Endothelial cell of umbilical vein (primary cell): ENCODE data around the gene GBF1. TPM values are rescaled to one million over a fixed set of nuclear protein-coding genes. Genes with fewer than 3 reads are reported as not detected.

ENCODE experiments used
- BruUV-seq: library from RNA; stranded (reverse); fragments of 400-500 nt; replicated peaks from 2 replicates; lab custom pipeline; 2021; lab: Mats Ljungman, UMichigan
- CTCF ChIA-PET: fragments of 300-600, 350-600 bp; sonication (Branson Sonifier 250); formaldehyde crosslinking; loops from one replicate; lab custom pipeline; 2021; ENCODE audit warnings: antibody characterized with exemption, inconsistent platforms; lab: Charles Lee
- POLR2A ChIA-PET: fragments of 300-600, 350-600 bp; sonication (Branson Sonifier 250); formaldehyde crosslinking; loops from one replicate; lab custom pipeline; 2021; ENCODE audit warnings: antibody characterized with exemption, inconsistent platforms; lab: Charles Lee
- DNase-seq: peaks from one replicate; pipeline ENCODE4 v3.0.0-alpha.2; 2011; ENCODE audit warnings: low read depth, low spot score
- FAIRE-seq: peaks from 2 replicates; lab custom pipeline; 2011; peaks lifted over from hg19 to GRCh38; lab: Jason Lieb, UNC
- H2AFZ ChIP-seq: 2 replicates; pipeline ENCODE4 v1.6.0; 2012; ENCODE audit warnings: low read depth, low read length, control low read depth, inconsistent platforms
- H3K27ac ChIP-seq: 2 replicates; pipeline ENCODE4 v1.5.1; 2011; ENCODE audit warnings: low read depth, mild to moderate bottlenecking, control low read depth, low read length, moderate library complexity; ENCODE audit not compliant: insufficient read depth
- H3K27me3 ChIP-seq, 2 experiments: 2 replicates each; pipeline versions ENCODE4 v1.6.0 to v1.6.1; 2011; ENCODE audit warnings: low read length in 2 of 2, mixed read lengths in 1 of 2; ENCODE audit not compliant: control insufficient read depth in 2 of 2, insufficient read depth in 2 of 2
- H3K36me3 ChIP-seq, 2 experiments: 2 replicates in 1 of 2; 3 replicates in 1 of 2; pipeline ENCODE4 v1.5.1; 2011; ENCODE audit warnings: low read length in 2 of 2, mild to moderate bottlenecking in 1 of 2, moderate library complexity in 1 of 2; ENCODE audit not compliant: control insufficient read depth in 2 of 2, insufficient read depth in 2 of 2; ENCODE audit errors: extremely low read depth in 1 of 2
- H3K4me1 ChIP-seq: 3 replicates; pipeline ENCODE4 v1.5.1; 2011; ENCODE audit warnings: mild to moderate bottlenecking, low read length; ENCODE audit not compliant: control insufficient read depth, insufficient read depth; ENCODE audit errors: extremely low read depth
- H3K4me2 ChIP-seq: 2 replicates; pipeline ENCODE4 v1.6.1; 2011; ENCODE audit warnings: low read length, control low read depth, mixed read lengths; ENCODE audit not compliant: insufficient read depth
- H3K4me3 ChIP-seq, 3 experiments: fragments of 200-600 bp in 1 of 3; sonication (generic), shearing (Covaris generic) in 1 of 3; replicated peaks in 1 of 3; 2 replicates each; pipeline ENCODE4 v1.5.1; 2011 to 2016; ENCODE audit warnings: control low read depth in 3 of 3, low read length in 3 of 3, mild to moderate bottlenecking in 2 of 3, inconsistent platforms in 1 of 3, low read depth in 1 of 3, moderate library complexity in 1 of 3; ENCODE audit not compliant: insufficient read depth in 1 of 3
- H3K79me2 ChIP-seq: 2 replicates; pipeline ENCODE4 v1.6.0; 2012; ENCODE audit warnings: low read length, inconsistent platforms; ENCODE audit not compliant: control insufficient read depth, insufficient read depth
- H3K9ac ChIP-seq: replicated peaks from 2 replicates; pipeline ENCODE3; 2011; ENCODE audit warnings: low read length, control low read depth; ENCODE audit not compliant: insufficient read depth; ENCODE audit errors: extremely low read depth
- H3K9me1 ChIP-seq: replicated peaks from 3 replicates; pipeline ENCODE4 v1.6.0; 2011; ENCODE audit warnings: mild to moderate bottlenecking, low read length; ENCODE audit not compliant: control insufficient read depth, insufficient read depth; ENCODE audit errors: extremely low read depth
- H3K9me3 ChIP-seq: replicated peaks from 2 replicates; pipeline ENCODE4 v1.5.1; 2012; ENCODE audit warnings: low read length, inconsistent platforms; ENCODE audit not compliant: control insufficient read depth, insufficient read depth
- H4K20me1 ChIP-seq: replicated peaks from 2 replicates; pipeline ENCODE3; 2011; ENCODE audit warnings: mild to moderate bottlenecking, low read length; ENCODE audit not compliant: control insufficient read depth, insufficient read depth; ENCODE audit errors: extremely low read depth
- FOS ChIP-seq: IDR thresholded peaks from 2 replicates; pipeline ENCODE4 v1.6.1; 2011; ENCODE audit warnings: mild to moderate bottlenecking, low read length, moderate library complexity, borderline replicate concordance; ENCODE audit not compliant: insufficient read depth
- JUN ChIP-seq: IDR thresholded peaks from 2 replicates; pipeline ENCODE4 v1.6.1; 2011; ENCODE audit warnings: borderline replicate concordance, low read depth; ENCODE audit not compliant: insufficient read length, insufficient read depth
- dilution Hi-C: fragments of 300-500 bp; cut with MboI; formaldehyde crosslinking; loops from one replicate; pipeline ENCODE4 v1.15.0; 2019; ENCODE audit warnings: low sequenced_read_pairs; ENCODE audit not compliant: extremely low pct_ligation_motif_present
- intact Hi-C: fragments of 100-400 bp; cut with micrococcal nuclease; formaldehyde crosslinking; loops from one replicate; pipeline ENCODE4 v1.10.0; 2022
- polyA plus RNA-seq, 4 experiments: library from polyadenylated mRNA; depleted of rRNA in 3 of 4; stranded (reverse) in 3 of 4; unstranded in 1 of 4; fragments of >200 nt; gene quantifications; 2 replicates each; pipeline versions ENCODE4 v1.2.1 to v1.2.3, GENCODE V29; 2011 to 2012; ENCODE audit warnings: missing spikeins in 1 of 4
- total RNA-seq: library from RNA; stranded (reverse); gene quantifications from 2 replicates; pipeline ENCODE4 v1.2.3, GENCODE V29; 2021

The GBF1 gene
- total and polyA plus RNA-seq, 2 donors (not counting 3 experiments of a cell fraction or from before 2014, with no cell fraction given): 26.0 to 49.7 TPM

GRCh38 chr10:102311025-102311420 is 65.7 kb downstream of the GBF1 start:
- no peaks in the 10 kb centered on the region for H3K9me1 ChIP-seq
- BruUV-seq: no TSS peak
- no peak overlapping the region for H3K4me3 ChIP-seq
- H2AFZ ChIP-seq: no peak overlapping the region
- no peaks in the 10 kb centered on the region for H3K27me3 ChIP-seq
- intact Hi-C loops (no loop called here), dilution Hi-C loops (no loop called here)
- ChIA-PET CTCF (interaction anchor here (0.9 to 5.7 kb wide), 3 partner anchors 11 to 80 kb away, joined by 3 to 48 read pairs (median 6); no protein-coding TSS in a partner anchor), POLR2A (no interaction called here)
- H3K36me3 ChIP-seq: no peaks in the 10 kb centered on the region
- peak overlapping the region; percentile 14 for H3K4me2 ChIP-seq
- DNase-seq (no peak), FAIRE-seq (no peak)
- H3K4me1 ChIP-seq: peaks cover 16% of the 10 kb centered on the region
- H3K27ac ChIP-seq: peak overlapping the region; percentile 41
- H3K9me3 ChIP-seq: no peaks in the 10 kb centered on the region
- TF ChIP-seq FOS: no peak
- no peak for TF ChIP-seq JUN
- no peak overlapping the region for H3K9ac ChIP-seq
- peaks cover 4% of the 10 kb centered on the region for H4K20me1 ChIP-seq
- H3K79me2 ChIP-seq: peaks cover 48% of the 10 kb centered on the region

DNA sequence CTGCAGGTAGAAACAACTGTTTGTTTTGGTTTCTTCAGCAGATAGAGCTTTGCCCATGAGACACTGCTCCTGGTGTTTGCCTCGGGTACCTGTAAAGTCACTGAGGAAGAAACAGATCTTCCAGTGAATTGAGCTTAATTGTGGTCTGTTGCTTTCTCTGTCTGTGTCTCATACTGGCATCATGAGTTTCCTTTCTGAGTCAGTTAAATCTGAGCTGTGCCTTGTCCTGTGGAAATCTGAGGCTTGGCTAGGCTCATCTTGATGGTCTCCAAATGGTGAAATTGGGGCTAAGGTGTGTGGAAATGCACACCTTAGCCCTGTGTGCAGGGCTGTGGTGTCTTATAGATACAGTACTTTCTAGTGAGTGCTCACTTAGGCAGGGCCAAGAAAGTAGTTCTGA is 67.4 kb downstream of the GBF1 start:
- Histone ChIP-seq H3K9me3 (no peaks in the 10 kb centered on the region), H4K20me1 (peaks cover 4% of the 10 kb centered on the region), H3K36me3 (no peaks in the 10 kb centered on the region), H3K9me1 (no peaks in the 10 kb centered on the region), H3K4me1 (peaks cover 16% of the 10 kb centered on the region), H3K4me2 (no peak overlapping the region), H3K27ac (no peak overlapping the region), H2AFZ (no peak overlapping the region), H3K79me2 (peaks cover 47% of the 10 kb centered on the region), H3K9ac (no peak overlapping the region), H3K27me3 (no peaks in the 10 kb centered on the region), H3K4me3 (no peak overlapping the region)
- intact Hi-C loops (no loop called here), dilution Hi-C loops (no loop called here)
- no TSS peak for BruUV-seq
- TF ChIP-seq FOS (peak; percentile 25), JUN (no peak)
- POLR2A ChIA-PET: no interaction called here
- CTCF ChIA-PET: interaction anchor here (0.6 to 5.7 kb wide), 13 partner anchors 10 to 144 kb away, joined by 3 to 48 read pairs (median 5); no protein-coding TSS in a partner anchor
- FAIRE-seq (no peak), DNase-seq (peak; percentile 6)
